Measurements from ENCODE around the gene TEK. TPM values are rescaled to one million over a fixed set of nuclear protein-coding genes. Genes with fewer than 3 reads are reported as not detected.

Gene TEK
- 2.1 and 3.4 TPM in 2 replicates for total RNA-seq

GRCh38 chr9:27108981-27109541, at the start of gene TEK:
Gene TEK (plus strand): TSS chr9:27109225. CDS start chr9:27109591, 366 bp downstream.

Other genes starting within 250 kb of the TEK start
- 19.3 and 24.1 TPM in 2 replicates for gene CAAP1, start 216.4 kb upstream of the TEK start, total RNA-seq
- gene PLAA, start 162.0 kb upstream of the TEK start, total RNA-seq = 37.4 and 39.2 TPM in 2 replicates
- 16.0 and 17.0 TPM in 2 replicates for gene IFT74, start 152.8 kb upstream of the TEK start, total RNA-seq
- gene LRRC19, start 103.6 kb upstream of the TEK start, total RNA-seq = not detected in 2 replicates
- not detected in 2 replicates for gene EQTN, start 187.9 kb downstream of the TEK start, total RNA-seq

Measured in aortic smooth muscle cell (primary cell).